SU-DHL-6 (cell line): ENCODE results near the gene NRAP.

Source experiments
- H2AFZ ChIP-seq: fragments of 200-600 bp; sonication (generic); 2 replicates; pipeline ENCODE4 v1.6.1; 2014; ENCODE audit warnings: low read depth, mild to moderate bottlenecking, moderate library complexity, mixed read lengths, antibody characterized with exemption, low read length; ENCODE audit not compliant: severe bottlenecking
- H3F3A ChIP-seq: fragments of 200-600 bp; shearing (Covaris generic); 2 replicates; pipeline ENCODE4 v1.6.0; 2016; ENCODE audit warnings: antibody characterized with exemption, mild to moderate bottlenecking; ENCODE audit not compliant: insufficient read depth
- H3K27ac ChIP-seq: fragments of 200-600 bp; sonication (generic); 2 replicates; pipeline ENCODE4 v1.5.1; 2016; ENCODE audit warnings: low read depth, mild to moderate bottlenecking, low read length, moderate library complexity, mixed read lengths
- H3K27me3 ChIP-seq: fragments of 200-600 bp; sonication (generic), shearing (Covaris generic); 2 replicates; pipeline ENCODE4 v1.6.0; 2014; ENCODE audit warnings: mild to moderate bottlenecking, low read length
- H3K36me3 ChIP-seq: fragments of 200-600 bp; sonication (generic); 2 replicates; pipeline ENCODE4 v1.6.1; 2014; ENCODE audit warnings: mild to moderate bottlenecking, low read length, mixed read lengths
- H3K4me2 ChIP-seq: fragments of 300-600, 200-600 bp; shearing (Covaris generic), sonication (generic); 2 replicates; pipeline ENCODE4 v1.6.0; 2014; ENCODE audit warnings: low read length, low read depth, mild to moderate bottlenecking; ENCODE audit not compliant: poor library complexity, severe bottlenecking
- H3K4me3 ChIP-seq: fragments of 200-600 bp; sonication (generic); 2 replicates; pipeline ENCODE4 v1.5.1; 2014; ENCODE audit warnings: antibody characterized with exemption, low read length, mild to moderate bottlenecking, mixed read lengths; ENCODE audit not compliant: insufficient read depth, poor library complexity, severe bottlenecking
- H3K79me2 ChIP-seq: fragments of 200-600 bp; sonication (generic); 2 replicates; pipeline ENCODE4 v1.6.1; 2014; ENCODE audit warnings: mild to moderate bottlenecking, low read length, moderate library complexity; ENCODE audit not compliant: insufficient read depth
- H3K9ac ChIP-seq: fragments of 200-600 bp; sonication (generic); 2 replicates; pipeline ENCODE4 v1.7.0; 2014; ENCODE audit warnings: mild to moderate bottlenecking, low read length
- H3K9me2 ChIP-seq: fragments of 200-600 bp; sonication (generic); replicated peaks from 2 replicates; pipeline ENCODE4 v1.6.1; 2014; ENCODE audit warnings: low read length; ENCODE audit not compliant: insufficient read depth
- H3K9me3 ChIP-seq: fragments of 200-600 bp; sonication (generic); 2 replicates; pipeline ENCODE4 v1.6.1; 2014; ENCODE audit warnings: low read length, mixed read lengths; ENCODE audit not compliant: insufficient read depth
- H4K20me1 ChIP-seq: fragments of 200-600 bp; sonication (generic); 2 replicates; pipeline ENCODE4 v1.6.1; 2014; ENCODE audit warnings: low read depth, mild to moderate bottlenecking, antibody characterized with exemption, low read length, moderate library complexity, mixed read lengths
- EZH2phosphoT487 ChIP-seq: fragments of 200-600 bp; sonication (generic), shearing (Covaris generic); conservative IDR thresholded peaks from 2 replicates; pipeline ENCODE4 v1.6.1; 2018; ENCODE audit warnings: mild to moderate bottlenecking, antibody characterized with exemption, low read length, moderate library complexity, mixed read lengths
- TF ChIP-seq, protein P1 (sequence below): fragments of 200-600 bp; sonication (generic); IDR thresholded peaks from one replicate; pipeline ENCODE4 v1.5.1; 2017; ENCODE audit warnings: antibody characterized with exemption, mild to moderate bottlenecking, low read length, moderate library complexity; ENCODE audit not compliant: insufficient read depth, poor library complexity, severe bottlenecking

NRAP gene

DNA sequence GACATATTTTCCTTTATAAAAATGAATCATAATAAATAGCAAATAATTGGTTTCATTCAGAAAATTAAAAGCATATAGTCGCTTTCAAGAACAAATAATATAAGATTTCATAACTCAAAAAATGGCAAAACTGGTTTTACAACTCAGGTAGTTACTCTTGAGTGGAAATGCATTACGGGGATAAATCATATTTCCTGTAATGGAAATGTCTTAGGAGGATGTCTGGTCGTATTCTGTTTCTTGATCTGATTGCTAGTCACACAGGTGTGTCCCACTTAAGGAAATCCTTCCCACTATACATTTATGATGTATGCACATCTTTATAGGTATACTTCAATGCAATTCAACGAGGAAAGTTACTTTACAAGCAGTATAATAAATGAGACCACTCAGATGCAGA lies 20.7 kb downstream of the NRAP start:
- H2AFZ ChIP-seq = no peak overlapping the region
- no peaks in the 10 kb centered on the region for H3K9me2 ChIP-seq
- no peak overlapping the region for H3K4me3 ChIP-seq
- no peak overlapping the region for H3K4me2 ChIP-seq
- H4K20me1 ChIP-seq = no peaks in the 10 kb centered on the region
- no peaks in the 10 kb centered on the region for H3F3A ChIP-seq
- H3K79me2 ChIP-seq = no peaks in the 10 kb centered on the region
- TF ChIP-seq, protein P1, sequence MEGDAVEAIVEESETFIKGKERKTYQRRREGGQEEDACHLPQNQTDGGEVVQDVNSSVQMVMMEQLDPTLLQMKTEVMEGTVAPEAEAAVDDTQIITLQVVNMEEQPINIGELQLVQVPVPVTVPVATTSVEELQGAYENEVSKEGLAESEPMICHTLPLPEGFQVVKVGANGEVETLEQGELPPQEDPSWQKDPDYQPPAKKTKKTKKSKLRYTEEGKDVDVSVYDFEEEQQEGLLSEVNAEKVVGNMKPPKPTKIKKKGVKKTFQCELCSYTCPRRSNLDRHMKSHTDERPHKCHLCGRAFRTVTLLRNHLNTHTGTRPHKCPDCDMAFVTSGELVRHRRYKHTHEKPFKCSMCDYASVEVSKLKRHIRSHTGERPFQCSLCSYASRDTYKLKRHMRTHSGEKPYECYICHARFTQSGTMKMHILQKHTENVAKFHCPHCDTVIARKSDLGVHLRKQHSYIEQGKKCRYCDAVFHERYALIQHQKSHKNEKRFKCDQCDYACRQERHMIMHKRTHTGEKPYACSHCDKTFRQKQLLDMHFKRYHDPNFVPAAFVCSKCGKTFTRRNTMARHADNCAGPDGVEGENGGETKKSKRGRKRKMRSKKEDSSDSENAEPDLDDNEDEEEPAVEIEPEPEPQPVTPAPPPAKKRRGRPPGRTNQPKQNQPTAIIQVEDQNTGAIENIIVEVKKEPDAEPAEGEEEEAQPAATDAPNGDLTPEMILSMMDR = no peak
- no peak for TF ChIP-seq EZH2phosphoT487
- peaks cover 3% of the 10 kb centered on the region; the same call in 1 of the 2 replicates for H3K27me3 ChIP-seq
- H3K36me3 ChIP-seq = no peaks in the 10 kb centered on the region
- no peaks in the 10 kb centered on the region for H3K9me3 ChIP-seq
- no peak overlapping the region for H3K27ac ChIP-seq
- no peak overlapping the region for H3K9ac ChIP-seq

DNA sequence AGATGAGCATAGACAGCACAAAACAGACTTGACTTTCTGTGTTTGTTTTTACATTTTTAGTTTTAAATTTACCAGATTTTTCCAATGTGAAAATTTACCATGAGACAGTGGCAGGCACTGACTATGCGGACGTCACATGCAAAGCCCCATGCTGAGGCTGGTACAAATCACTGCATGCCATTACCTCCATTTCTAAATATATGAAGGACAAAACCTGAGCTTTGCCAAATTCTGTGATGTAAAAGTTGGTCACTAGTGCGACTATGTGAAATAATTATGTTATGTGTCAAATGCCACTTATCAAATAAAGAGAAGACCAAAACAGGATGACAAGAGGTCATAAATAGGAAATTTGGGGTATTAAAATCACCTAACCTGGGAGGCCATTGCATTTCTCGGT lies 22.1 kb downstream of the NRAP start:
- no peaks in the 10 kb centered on the region for H4K20me1 ChIP-seq
- no peaks in the 10 kb centered on the region for H3K79me2 ChIP-seq
- peaks cover 3% of the 10 kb centered on the region; the same call in 1 of the 2 replicates for H3K27me3 ChIP-seq
- H3K9me3 ChIP-seq = no peaks in the 10 kb centered on the region
- no peaks in the 10 kb centered on the region for H3K36me3 ChIP-seq
- H3K9me2 ChIP-seq = no peaks in the 10 kb centered on the region
- TF ChIP-seq EZH2phosphoT487 = no peak
- TF ChIP-seq, protein P1 = no peak
- H3F3A ChIP-seq = no peaks in the 10 kb centered on the region
- H3K27ac ChIP-seq = no peak overlapping the region
- H3K4me3 ChIP-seq = no peak overlapping the region
- H2AFZ ChIP-seq = no peak overlapping the region
- H3K9ac ChIP-seq = no peak overlapping the region
- H3K4me2 ChIP-seq = no peak overlapping the region

DNA sequence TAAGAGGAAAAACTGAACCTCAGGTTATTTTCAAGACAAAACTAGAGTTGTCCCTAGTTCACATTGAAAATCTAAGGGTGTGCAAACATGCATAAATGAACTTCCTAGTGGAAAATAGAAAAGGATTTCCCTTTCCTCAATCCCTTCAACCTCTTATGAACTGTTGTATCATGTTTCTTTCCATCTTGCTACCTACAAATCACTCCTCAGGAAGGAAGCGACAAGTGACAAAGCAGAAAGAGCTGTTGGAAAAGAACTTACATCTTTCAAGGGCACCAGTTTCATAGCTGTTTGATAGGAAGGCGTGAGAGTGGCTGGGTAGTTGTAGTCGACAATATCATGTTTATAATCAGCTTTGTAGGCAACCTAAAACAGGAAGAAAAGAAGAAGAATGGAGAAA lies 23.9 kb downstream of the NRAP start:
- H3K9me2 ChIP-seq = no peaks in the 10 kb centered on the region
- no peak for TF ChIP-seq EZH2phosphoT487
- TF ChIP-seq, protein P1 = no peak
- no peaks in the 10 kb centered on the region for H3F3A ChIP-seq
- no peaks in the 10 kb centered on the region for H3K79me2 ChIP-seq
- no peak overlapping the region for H3K27ac ChIP-seq
- no peak overlapping the region for H2AFZ ChIP-seq
- no peak overlapping the region for H3K4me2 ChIP-seq
- H3K27me3 ChIP-seq = peaks cover 3% of the 10 kb centered on the region; the same call in 1 of the 2 replicates
- H3K4me3 ChIP-seq = no peak overlapping the region
- H3K9ac ChIP-seq = no peak overlapping the region
- H3K9me3 ChIP-seq = no peaks in the 10 kb centered on the region
- no peaks in the 10 kb centered on the region for H4K20me1 ChIP-seq
- no peaks in the 10 kb centered on the region for H3K36me3 ChIP-seq
